ENCODE results near the gene GPR62. TPM values are rescaled to one million over a fixed set of nuclear protein-coding genes. Genes with fewer than 3 reads are reported as not detected.
"Not testable (repeated sequence)": the region's sequence is repeated elsewhere in the genome, so short reads cannot be mapped to it uniquely, and the experiment has no call there.

Gene GPR62
- total RNA-seq (2014; rRNA removed; shearing (Covaris generic)): not detected in 2 replicates
- polyA plus RNA-seq (2015; cell fraction: cytosol; rRNA removed): not detected in 2 replicates
- polyA plus RNA-seq (2015; cell fraction: nucleus; rRNA removed): not detected in 2 replicates

- in situ Hi-C loops (cut with HindIII; ENCODE audit: low pct_unique_long_range_greater_than_20kb, low sequenced_read_pairs): no loop called here
- DNase-seq (ENCODE audit: low read depth, low spot score): no peak
Measured at GRCh38 chr3:51955175-51955892, at the start of gene GPR62. GPR62 (plus strand) TSS chr3:51955381; CDS start chr3:51955653, 272 bp downstream.

GRCh38 chr3:51908026-51908425 is 47.2 kb upstream of the GPR62 start:
- in situ Hi-C loops (cut with HindIII; ENCODE audit: low pct_unique_long_range_greater_than_20kb, low sequenced_read_pairs): no loop called here
- DNase-seq (ENCODE audit: low read depth, low spot score): no peak

GRCh38 chr3:51916418-51916817 is 38.8 kb upstream of the GPR62 start:
- no peak for DNase-seq (ENCODE audit: low read depth, low spot score)
- in situ Hi-C loops (cut with HindIII; ENCODE audit: low pct_unique_long_range_greater_than_20kb, low sequenced_read_pairs): no loop called here

GRCh38 chr3:51921081-51921578 is 34.1 kb upstream of the GPR62 start:
- no peak for DNase-seq (ENCODE audit: low read depth, low spot score)
- in situ Hi-C loops (cut with HindIII; ENCODE audit: low pct_unique_long_range_greater_than_20kb, low sequenced_read_pairs): no loop called here

GRCh38 chr3:51927061-51927977 is 27.9 kb upstream of the GPR62 start:
- in situ Hi-C loops (cut with HindIII; ENCODE audit: low pct_unique_long_range_greater_than_20kb, low sequenced_read_pairs): no loop called here
- DNase-seq (ENCODE audit: low read depth, low spot score): no peak

- in situ Hi-C loops (cut with HindIII; ENCODE audit: low pct_unique_long_range_greater_than_20kb, low sequenced_read_pairs): no loop called here
- DNase-seq (ENCODE audit: low read depth, low spot score): no peak
Measured at GRCh38 chr3:51928438-51928837, 26.7 kb upstream of the GPR62 start.

- in situ Hi-C loops (cut with HindIII; ENCODE audit: low pct_unique_long_range_greater_than_20kb, low sequenced_read_pairs); DNase-seq (ENCODE audit: low read depth, low spot score): not testable (repeated sequence)
Measured at GRCh38 chr3:51928981-51929380, 26.2 kb upstream of the GPR62 start.

GRCh38 chr3:51929420-51930003 is 25.7 kb upstream of the GPR62 start:
- in situ Hi-C loops (cut with HindIII; ENCODE audit: low pct_unique_long_range_greater_than_20kb, low sequenced_read_pairs): no loop called here
- no peak for DNase-seq (ENCODE audit: low read depth, low spot score)

GRCh38 chr3:51930439-51930838 is 24.7 kb upstream of the GPR62 start:
- in situ Hi-C loops (cut with HindIII; ENCODE audit: low pct_unique_long_range_greater_than_20kb, low sequenced_read_pairs): no loop called here
- no peak for DNase-seq (ENCODE audit: low read depth, low spot score)

GRCh38 chr3:51931756-51932155 is 23.4 kb upstream of the GPR62 start:
- in situ Hi-C loops (cut with HindIII; ENCODE audit: low pct_unique_long_range_greater_than_20kb, low sequenced_read_pairs): no loop called here
- DNase-seq (ENCODE audit: low read depth, low spot score): no peak

- DNase-seq (ENCODE audit: low read depth, low spot score): no peak
- in situ Hi-C loops (cut with HindIII; ENCODE audit: low pct_unique_long_range_greater_than_20kb, low sequenced_read_pairs): no loop called here
Measured at GRCh38 chr3:51932471-51933370, 22.5 kb upstream of the GPR62 start.

GRCh38 chr3:51933471-51934138 is 21.6 kb upstream of the GPR62 start:
- in situ Hi-C loops (cut with HindIII; ENCODE audit: low pct_unique_long_range_greater_than_20kb, low sequenced_read_pairs): no loop called here

GRCh38 chr3:51934139-51934850 is 20.9 kb upstream of the GPR62 start:
- in situ Hi-C loops (cut with HindIII; ENCODE audit: low pct_unique_long_range_greater_than_20kb, low sequenced_read_pairs): no loop called here
- no peak for DNase-seq (ENCODE audit: low read depth, low spot score)

More at GRCh38 chr3:51933471-51934138, 21.6 kb upstream of the GPR62 start:
- no peak for DNase-seq (ENCODE audit: low read depth, low spot score)

- no peak for DNase-seq (ENCODE audit: low read depth, low spot score)
- in situ Hi-C loops (cut with HindIII; ENCODE audit: low pct_unique_long_range_greater_than_20kb, low sequenced_read_pairs): no loop called here
Measured at GRCh38 chr3:51934991-51935885, 19.9 kb upstream of the GPR62 start.
